A549 (cell line): ENCODE measurements around the gene AP2B1. TPM values are rescaled to one million over a fixed set of nuclear protein-coding genes. Genes with fewer than 3 reads are reported as not detected.

Experiments
- ATAC-seq, 2 experiments: fragments of 200-7000 bp in 1 of 2; fragments of >200 bp in 1 of 2; cut with Nextera tagmentation in 1 of 2; cut with Tn5 transposase in 1 of 2; 3 replicates each; pipeline versions ENCODE4 v1.8.0 to v1.9.1; 2018 to 2020; ENCODE audit warnings: mild to moderate bottlenecking in 1 of 2, moderate library complexity in 1 of 2
- CTCF ChIA-PET: fragments of 300-600 bp; sonication (Branson Sonifier 250); formaldehyde crosslinking; extraction: SDS; loops from one replicate; lab custom pipeline; 2021; ENCODE audit warnings: antibody characterized with exemption, inconsistent platforms; lab: Yijun Ruan, JAX
- POLR2A ChIA-PET: fragments of 350-600 bp; formaldehyde crosslinking; extraction: SDS; loops from one replicate; lab custom pipeline; 2021; ENCODE audit warnings: antibody characterized with exemption, inconsistent platforms; lab: Yijun Ruan, JAX
- DNase-seq, 2 experiments: peaks; one replicate each; pipeline versions ENCODE4 v3.0.0 to v3.0.0-alpha.2; 2011 to 2016; ENCODE audit warnings: low read depth in 1 of 2, low spot score in 1 of 2
- FAIRE-seq: peaks from 2 replicates; lab custom pipeline; 2011; peaks lifted over from hg19 to GRCh38; lab: Jason Lieb, UNC
- H3K27ac ChIP-seq, 2 experiments: fragments of >200 bp; sonication (Bioruptor Twin); formaldehyde crosslinking; 3 replicates each; pipeline ENCODE4 v1.5.1; 2016 to 2017
- H3K4me1 ChIP-seq: fragments of >200 bp; sonication (Bioruptor Twin); formaldehyde crosslinking; 3 replicates; pipeline ENCODE4 v1.6.1; 2016
- H3K4me2 ChIP-seq: fragments of >200 bp; sonication (Bioruptor Twin); formaldehyde crosslinking; 3 replicates; pipeline ENCODE4 v1.6.1; 2016
- H3K4me3 ChIP-seq: fragments of >200 bp; sonication (Bioruptor Twin); formaldehyde crosslinking; 3 replicates; pipeline ENCODE4 v1.5.1; 2016
- H3K9me3 ChIP-seq: fragments of >200 bp; sonication (Bioruptor Twin); formaldehyde crosslinking; 3 replicates; pipeline ENCODE4 v1.6.1; 2016
- ATOH8 ChIP-seq: fragments of 250-450 bp; sonication (Bioruptor Pico); IDR thresholded peaks from 2 replicates; pipeline ENCODE4 v1.5.0; 2020; ENCODE audit warnings: low read depth, mild to moderate bottlenecking, moderate library complexity
- BCL3 ChIP-seq: fragments of >200 bp; sonication (Bioruptor Twin); formaldehyde crosslinking; IDR thresholded peaks from 3 replicates; pipeline ENCODE4 v1.6.1; 2016
- ESRRA ChIP-seq: fragments of 150-350 bp; IDR thresholded peaks from 2 replicates; pipeline ENCODE4 v1.6.1; 2014; ENCODE audit warnings: mild to moderate bottlenecking, low read length, borderline replicate concordance
- FOSB ChIP-seq: fragments of 250-450 bp; sonication (Bioruptor Pico); IDR thresholded peaks from 2 replicates; pipeline ENCODE4 v1.5.0; 2020; ENCODE audit warnings: mild to moderate bottlenecking, moderate library complexity
- FOSL2 ChIP-seq, 2 experiments: fragments of 450-650 bp in 1 of 2; fragments of >200 bp in 1 of 2; sonication (Bioruptor Twin) in 1 of 2; formaldehyde crosslinking; IDR thresholded peaks; 2 replicates each; pipeline versions ENCODE4 v1.5.0 to v1.6.1; 2016 to 2020; ENCODE audit warnings: mild to moderate bottlenecking in 1 of 2, moderate library complexity in 1 of 2
- GATA3 ChIP-seq: IDR thresholded peaks from 2 replicates; pipeline ENCODE4 v1.6.1; 2012; ENCODE audit warnings: borderline replicate concordance
- HDAC2 ChIP-seq: fragments of 200-600 bp; sonication (generic); IDR thresholded peaks from 2 replicates; pipeline ENCODE4 v1.6.1; 2016
- HMGXB4 ChIP-seq: fragments of 250-450 bp; sonication (Bioruptor Pico); IDR thresholded peaks from 2 replicates; pipeline ENCODE4 v1.5.0; 2021; ENCODE audit warnings: mild to moderate bottlenecking, moderate library complexity, borderline replicate concordance
- HOXA7 ChIP-seq: fragments of 250-450 bp; sonication (Bioruptor Pico); IDR thresholded peaks from 2 replicates; pipeline ENCODE4 v1.5.0; 2020; ENCODE audit warnings: mild to moderate bottlenecking, moderate library complexity
- HOXB13 ChIP-seq: fragments of 250-450 bp; sonication (Bioruptor Pico); IDR thresholded peaks from 2 replicates; pipeline ENCODE4 v1.5.0; 2020; ENCODE audit warnings: low read depth, mild to moderate bottlenecking, moderate library complexity
- KDM1A ChIP-seq: fragments of 200-600 bp; sonication (generic); IDR thresholded peaks from 2 replicates; pipeline ENCODE4 v1.6.1; 2016; ENCODE audit warnings: low read depth, mild to moderate bottlenecking
- MAFK ChIP-seq: fragments of 450-650 bp; IDR thresholded peaks from 2 replicates; pipeline ENCODE4 v1.6.1; 2014; ENCODE audit not compliant: partially characterized antibody
- MAX ChIP-seq: IDR thresholded peaks from 2 replicates; pipeline ENCODE4 v1.6.1; 2012
- NFE2L2 ChIP-seq: fragments of 150-350 bp; conservative IDR thresholded peaks from 2 replicates; pipeline ENCODE4 v1.6.1; 2014; ENCODE audit warnings: low read length
- RARB ChIP-seq: fragments of 250-450 bp; sonication (Bioruptor Pico); IDR thresholded peaks from 2 replicates; pipeline ENCODE4 v1.8.0; 2021; ENCODE audit warnings: mild to moderate bottlenecking, moderate library complexity
- RCOR1 ChIP-seq: fragments of 150-350 bp; IDR thresholded peaks from 2 replicates; pipeline ENCODE4 v1.6.1; 2014; ENCODE audit warnings: antibody characterized with exemption, low read length, low read depth
- TP53 ChIP-seq: fragments of 250-450 bp; sonication (Bioruptor Pico); IDR thresholded peaks from 2 replicates; pipeline ENCODE4 v1.5.0; 2021; ENCODE audit warnings: mild to moderate bottlenecking, moderate library complexity
- ZC3H11A ChIP-seq: fragments of 450-650 bp; IDR thresholded peaks from 2 replicates; pipeline ENCODE4 v1.6.1; 2014; ENCODE audit warnings: antibody characterized with exemption, mild to moderate bottlenecking
- ZFP36 ChIP-seq: fragments of 450-650 bp; IDR thresholded peaks from 2 replicates; pipeline ENCODE4 v1.6.1; 2014; ENCODE audit warnings: borderline replicate concordance; ENCODE audit not compliant: partially characterized antibody
- ZNF302 ChIP-seq: fragments of 250-450 bp; sonication (Bioruptor Pico); IDR thresholded peaks from 2 replicates; pipeline ENCODE4 v1.9.0; 2021; ENCODE audit warnings: inconsistent platforms, mild to moderate bottlenecking, moderate library complexity
- WGBS: methylation state at CpG from one replicate; pipeline ENCODE4 v1.1.6; 2017; ENCODE audit errors: missing lambda C conversion rate; 5-methylcytosine and 5-hydroxymethylcytosine counted together
- polyA plus RNA-seq, 4 experiments: library from polyadenylated mRNA; depleted of rRNA in 3 of 4; stranded (reverse); fragments of >200 nt; fragmentation: RNase III in 1 of 4; extraction: RNeasy Plus Mini Kit Qiagen cat#74134 plus additional on column Dnase treatment in 1 of 4; gene quantifications; 2 replicates in 3 of 4; 3 replicates in 1 of 4; pipeline ENCODE4 v1.2.3, GENCODE V29; 2011 to 2017

The AP2B1 gene
- polyA plus RNA-seq, 2 of the 4 experiments (the other 2 are of a cell fraction) = 110 to 278 TPM

- TF ChIP-seq ESRRA (no peak), RCOR1 (no peak)
- TF ChIP-seq, all 56 proteins: peak for 0
Observed at GRCh38 chr17:35695613-35696012, 108.5 kb downstream of the AP2B1 start (continued).

- H3K27ac ChIP-seq = no peak overlapping the region
- no peak overlapping the region for H3K4me2 ChIP-seq
- no peaks in the 10 kb centered on the region for H3K9me3 ChIP-seq
- H3K4me1 ChIP-seq = no peaks in the 10 kb centered on the region
- TF ChIP-seq NFE2L2 = no peak
- peak; percentile 71 for TF ChIP-seq MAFK
- POLR2A ChIA-PET = no interaction called here
- no peak for DNase-seq
- ATAC-seq = no peak
- FAIRE-seq = no peak
- no peak overlapping the region for H3K4me3 ChIP-seq
- CTCF ChIA-PET = interaction anchor here (0.6 to 5.3 kb wide), 4 partner anchors 22 to 65 kb away, joined by 3 to 24 read pairs (median 8); no protein-coding TSS in a partner anchor
- WGBS = 88% methylated on average over 2 of the region's 2 CpGs
Observed at GRCh38 chr17:35698800-35699199, 111.7 kb downstream of the AP2B1 start.

- POLR2A ChIA-PET = no interaction called here
- Histone ChIP-seq H3K27ac (no peak overlapping the region), H3K4me3 (no peak overlapping the region), H3K9me3 (no peaks in the 10 kb centered on the region), H3K4me1 (peaks cover 5% of the 10 kb centered on the region; the same call in 2 of the 3 replicates), H3K4me2 (no peak overlapping the region)
- CTCF ChIA-PET = interaction anchor here (1.2 to 1.6 kb wide), 3 partner anchors 10 to 88 kb away, joined by 4 to 5 read pairs (median 5); no protein-coding TSS in a partner anchor
- FAIRE-seq (no peak), ATAC-seq (no peak), DNase-seq (no peak)
- TF ChIP-seq RARB (CRISPR knock-in tag) (no peak), MAX (no peak), ZNF302 (CRISPR knock-in tag) (no peak), GATA3 (no peak), TP53 (no peak), HMGXB4 (no peak), MAFK (no peak), ZFP36 (no peak), HDAC2 (no peak), HOXB13 (CRISPR knock-in tag) (no peak), ZC3H11A (no peak), HOXA7 (CRISPR knock-in tag) (no peak), BCL3 (no peak), KDM1A (no peak), FOSL2 (IDR thresholded peaks at IDR 0.05) (no peak), FOSL2 (CRISPR knock-in tag; IDR thresholded peaks at IDR 0.05) (no peak), FOSB (CRISPR knock-in tag) (no peak), ATOH8 (no peak), ESRRA (no peak)
- 94% methylated on average over 6 of the region's 6 CpGs for WGBS
Observed at GRCh38 chr17:35700150-35700549, 113.0 kb downstream of the AP2B1 start.
